GM23338 (cell line): Measurements from ENCODE around the gene KIAA1328. TPM values are rescaled to one million over a fixed set of nuclear protein-coding genes. Genes with fewer than 3 reads are reported as not detected.

Experiments used
- ATAC-seq: fragments of 200-7000 bp; cut with Tn5 transposase; 3 replicates; pipeline ENCODE4 v1.9.1; 2020
- DNase-seq: peaks from one replicate; pipeline ENCODE4 v3.0.0-alpha.2; 2015; ENCODE audit warnings: low spot score
- H2AFZ ChIP-seq: fragments of 200-600 bp; sonication (generic); 2 replicates; pipeline ENCODE4 v1.8.0; 2016; ENCODE audit warnings: antibody characterized with exemption, mild to moderate bottlenecking, moderate library complexity
- H3F3A ChIP-seq: fragments of 200-600 bp; sonication (generic); replicated peaks from 2 replicates; pipeline ENCODE4 v1.8.0; 2017; ENCODE audit warnings: antibody characterized with exemption, mixed run types, low read depth
- H3K27ac ChIP-seq: fragments of 200-600 bp; sonication (generic); 2 replicates; pipeline ENCODE4 v1.6.1; 2016; ENCODE audit warnings: low read depth
- H3K27me3 ChIP-seq: fragments of 200-600 bp; sonication (generic); 2 replicates; pipeline ENCODE4 v1.8.0; 2016; ENCODE audit warnings: mild to moderate bottlenecking, mixed run types, moderate library complexity; ENCODE audit not compliant: insufficient read depth
- H3K36me3 ChIP-seq: fragments of 200-600 bp; sonication (generic); 2 replicates; pipeline ENCODE4 v1.8.0; 2016; ENCODE audit warnings: mild to moderate bottlenecking; ENCODE audit not compliant: insufficient read depth
- H3K4me1 ChIP-seq: fragments of 200-600 bp; sonication (generic); 2 replicates; pipeline ENCODE4 v1.8.0; 2016; ENCODE audit warnings: mild to moderate bottlenecking, moderate library complexity; ENCODE audit not compliant: insufficient read depth
- H3K4me2 ChIP-seq: fragments of 200-600 bp; sonication (generic); 2 replicates; pipeline ENCODE4 v1.7.1; 2017; ENCODE audit warnings: mixed run types
- H3K4me3 ChIP-seq: fragments of 200-600 bp; sonication (generic); 2 replicates; pipeline ENCODE4 v1.6.1; 2016; ENCODE audit warnings: mixed run types
- H3K79me2 ChIP-seq: fragments of 200-600 bp; sonication (generic); replicated peaks from 2 replicates; pipeline ENCODE4 v1.8.0; 2017; ENCODE audit warnings: mild to moderate bottlenecking; ENCODE audit not compliant: insufficient read depth
- H3K9me2 ChIP-seq: fragments of 200-600 bp; sonication (generic); 2 replicates; pipeline ENCODE4 v1.8.0; 2017; ENCODE audit not compliant: insufficient read depth
- H4K20me1 ChIP-seq: fragments of 200-600 bp; sonication (generic); replicated peaks from 2 replicates; pipeline ENCODE4 v1.8.0; 2017; ENCODE audit warnings: mild to moderate bottlenecking; ENCODE audit not compliant: insufficient read depth
- H3K27ac Mint-ChIP-seq: 2 replicates; pipeline ENCODE4 v1.8.0; 2020; ENCODE audit warnings: inconsistent platforms, mild to moderate bottlenecking, moderate library complexity, mixed read lengths
- H3K27me3 Mint-ChIP-seq: 3 replicates; pipeline ENCODE4 v1.8.0; 2022; ENCODE audit warnings: low read depth, mild to moderate bottlenecking, moderate library complexity, mixed read lengths, inconsistent platforms; ENCODE audit not compliant: insufficient read depth, poor library complexity
- H3K36me3 Mint-ChIP-seq: 3 replicates; pipeline ENCODE4 v1.8.0; 2021; ENCODE audit warnings: low read depth, mild to moderate bottlenecking, inconsistent platforms, moderate library complexity, mixed read lengths
- H3K4me1 Mint-ChIP-seq: 3 replicates; pipeline ENCODE4 v1.8.0; 2020; ENCODE audit warnings: mild to moderate bottlenecking, inconsistent platforms, mixed read lengths
- H3K4me3 Mint-ChIP-seq: 3 replicates; pipeline ENCODE4 v1.8.0; 2021; ENCODE audit warnings: moderate library complexity, mild to moderate bottlenecking, inconsistent platforms, mixed read lengths
- H3K9me3 Mint-ChIP-seq: 3 replicates; pipeline ENCODE4 v1.8.0; 2020; ENCODE audit warnings: moderate library complexity, mild to moderate bottlenecking, inconsistent platforms, mixed read lengths
- EZH2phosphoT487 ChIP-seq: fragments of 200-600 bp; sonication (generic); IDR thresholded peaks from one replicate; pipeline ENCODE4 v1.8.1; 2018; ENCODE audit warnings: antibody characterized with exemption; ENCODE audit not compliant: unreplicated experiment
- NANOG ChIP-seq: IDR thresholded peaks from 2 replicates; pipeline ENCODE4 v1.6.1; 2016; ENCODE audit warnings: antibody characterized with exemption, borderline replicate concordance
- POLR2AphosphoS5 ChIP-seq: IDR thresholded peaks from 2 replicates; pipeline ENCODE4 v1.6.1; 2016; ENCODE audit warnings: antibody characterized with exemption, low read depth
- STAT1 ChIP-seq: IDR thresholded peaks from one replicate; pipeline ENCODE4 v1.6.1; 2016; ENCODE audit warnings: antibody characterized with exemption; ENCODE audit not compliant: unreplicated experiment
- ZNF114 ChIP-seq: fragments of 250-450 bp; sonication (Bioruptor Pico); IDR thresholded peaks from 2 replicates; pipeline ENCODE4 v1.5.0; 2020; ENCODE audit warnings: mild to moderate bottlenecking, moderate library complexity
- ZNF331 ChIP-seq: fragments of 250-450 bp; sonication (Bioruptor Pico); IDR thresholded peaks from 2 replicates; pipeline ENCODE4 v1.5.0; 2020; ENCODE audit warnings: low read depth, mild to moderate bottlenecking, moderate library complexity
- polyA plus RNA-seq: library from polyadenylated mRNA; unstranded; fragments of >200 nt; fragmentation: Nextera tagmentation; extraction: Ambion mirVana; gene quantifications from 2 replicates; pipeline ENCODE4 v1.2.1, GENCODE V29; 2016
- total RNA-seq: library from RNA; depleted of rRNA; stranded (reverse); fragments of >200 nt; shearing (Covaris generic); gene quantifications from 2 replicates; pipeline ENCODE4 v1.2.3, GENCODE V29; 2014
- TF ChIP-seq, protein P1 (sequence below): IDR thresholded peaks from one replicate; pipeline ENCODE4 v1.6.1; 2018; ENCODE audit warnings: antibody characterized with exemption; ENCODE audit not compliant: unreplicated experiment
- TF ChIP-seq, protein P2 (sequence below), 2 experiments: fragments of 200-600 bp in 1 of 2; sonication (generic) in 1 of 2; conservative IDR thresholded peaks; 2 replicates each; pipeline versions ENCODE4 v1.5.1 to v1.6.1; 2016 to 2017; ENCODE audit warnings: antibody characterized with exemption in 2 of 2, low read depth in 2 of 2, mild to moderate bottlenecking in 2 of 2, moderate library complexity in 1 of 2

The KIAA1328 gene
- total and polyA plus RNA-seq, 2 experiments from 2014 or later, result 5.2 to 8.4 TPM

DNA sequence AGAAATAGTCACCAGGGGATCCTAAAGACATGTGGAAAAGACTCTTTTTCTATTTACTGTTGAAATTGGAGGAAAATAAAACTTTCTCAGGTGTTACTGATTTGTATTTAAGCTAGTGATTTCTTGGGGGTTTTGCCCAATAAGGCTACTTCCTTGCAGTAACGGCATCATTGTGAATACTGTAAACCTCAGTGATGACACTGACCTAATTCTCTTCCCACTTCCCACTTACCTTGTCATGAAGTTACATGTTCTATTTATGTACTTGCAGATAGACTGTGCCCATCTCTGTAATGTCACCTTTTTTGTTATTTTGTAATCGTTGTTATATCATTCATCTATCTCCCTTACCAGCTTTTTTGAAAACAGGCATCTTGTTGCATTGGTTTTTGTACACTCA, 134.5 kb downstream of the KIAA1328 start:
- Histone ChIP-seq H3K79me2 (no peaks in the 10 kb centered on the region), H3K27ac (no peak overlapping the region), H3K9me2 (no peaks in the 10 kb centered on the region), H3K36me3 (0 out of 2 replicates have a peak, but pooled peaks cover 4% of the 10 kb centered on the region), H3K4me1 (0 out of 2 replicates have a peak, but pooled peaks cover 9% of the 10 kb centered on the region), H3K4me2 (no peak overlapping the region), H3K27me3 (no peaks in the 10 kb centered on the region), H3F3A (no peaks in the 10 kb centered on the region), H4K20me1 (no peaks in the 10 kb centered on the region), H2AFZ (no peak overlapping the region), H3K4me3 (no peak overlapping the region)
- peaks cover 15% of the 10 kb centered on the region for H3K9me3 Mint-ChIP-seq
- H3K4me1 Mint-ChIP-seq, result peaks cover 13% of the 10 kb centered on the region
- TF ChIP-seq, protein P1, sequence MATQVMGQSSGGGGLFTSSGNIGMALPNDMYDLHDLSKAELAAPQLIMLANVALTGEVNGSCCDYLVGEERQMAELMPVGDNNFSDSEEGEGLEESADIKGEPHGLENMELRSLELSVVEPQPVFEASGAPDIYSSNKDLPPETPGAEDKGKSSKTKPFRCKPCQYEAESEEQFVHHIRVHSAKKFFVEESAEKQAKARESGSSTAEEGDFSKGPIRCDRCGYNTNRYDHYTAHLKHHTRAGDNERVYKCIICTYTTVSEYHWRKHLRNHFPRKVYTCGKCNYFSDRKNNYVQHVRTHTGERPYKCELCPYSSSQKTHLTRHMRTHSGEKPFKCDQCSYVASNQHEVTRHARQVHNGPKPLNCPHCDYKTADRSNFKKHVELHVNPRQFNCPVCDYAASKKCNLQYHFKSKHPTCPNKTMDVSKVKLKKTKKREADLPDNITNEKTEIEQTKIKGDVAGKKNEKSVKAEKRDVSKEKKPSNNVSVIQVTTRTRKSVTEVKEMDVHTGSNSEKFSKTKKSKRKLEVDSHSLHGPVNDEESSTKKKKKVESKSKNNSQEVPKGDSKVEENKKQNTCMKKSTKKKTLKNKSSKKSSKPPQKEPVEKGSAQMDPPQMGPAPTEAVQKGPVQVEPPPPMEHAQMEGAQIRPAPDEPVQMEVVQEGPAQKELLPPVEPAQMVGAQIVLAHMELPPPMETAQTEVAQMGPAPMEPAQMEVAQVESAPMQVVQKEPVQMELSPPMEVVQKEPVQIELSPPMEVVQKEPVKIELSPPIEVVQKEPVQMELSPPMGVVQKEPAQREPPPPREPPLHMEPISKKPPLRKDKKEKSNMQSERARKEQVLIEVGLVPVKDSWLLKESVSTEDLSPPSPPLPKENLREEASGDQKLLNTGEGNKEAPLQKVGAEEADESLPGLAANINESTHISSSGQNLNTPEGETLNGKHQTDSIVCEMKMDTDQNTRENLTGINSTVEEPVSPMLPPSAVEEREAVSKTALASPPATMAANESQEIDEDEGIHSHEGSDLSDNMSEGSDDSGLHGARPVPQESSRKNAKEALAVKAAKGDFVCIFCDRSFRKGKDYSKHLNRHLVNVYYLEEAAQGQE, result no peak
- TF ChIP-seq NANOG, result no peak
- no peak for ATAC-seq
- no peak overlapping the region for H3K27ac Mint-ChIP-seq
- no peak for DNase-seq
- peaks cover 40% of the 10 kb centered on the region for H3K36me3 Mint-ChIP-seq
- H3K27me3 Mint-ChIP-seq, result no peaks in the 10 kb centered on the region
- no peak overlapping the region for H3K4me3 Mint-ChIP-seq

DNA sequence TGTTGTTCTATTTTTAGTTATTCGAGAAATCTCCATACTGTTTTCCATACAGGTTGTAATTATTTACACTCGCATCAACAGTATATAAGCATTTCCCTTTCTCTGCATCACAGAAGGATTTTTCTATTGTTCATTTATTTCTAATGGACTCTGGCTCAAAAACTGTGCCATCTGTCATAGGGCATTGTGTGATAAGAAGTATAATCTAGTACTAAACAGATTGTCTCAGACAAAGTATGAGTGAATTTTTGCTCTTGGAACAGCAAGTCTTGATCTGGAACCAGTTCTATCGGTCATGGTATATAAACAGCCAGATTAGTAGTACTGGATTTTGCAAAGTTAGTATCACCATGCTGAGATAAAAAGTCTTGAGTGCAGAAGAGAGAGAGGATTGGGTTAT, 145.8 kb downstream of the KIAA1328 start:
- H3K4me1 Mint-ChIP-seq, result no peaks in the 10 kb centered on the region
- no peak overlapping the region for H3K27ac Mint-ChIP-seq
- H3K36me3 Mint-ChIP-seq, result peaks cover 5% of the 10 kb centered on the region; the same call in 1 of the 3 replicates
- TF ChIP-seq ZNF331 (CRISPR knock-in tag), result no peak
- TF ChIP-seq, protein P2, sequence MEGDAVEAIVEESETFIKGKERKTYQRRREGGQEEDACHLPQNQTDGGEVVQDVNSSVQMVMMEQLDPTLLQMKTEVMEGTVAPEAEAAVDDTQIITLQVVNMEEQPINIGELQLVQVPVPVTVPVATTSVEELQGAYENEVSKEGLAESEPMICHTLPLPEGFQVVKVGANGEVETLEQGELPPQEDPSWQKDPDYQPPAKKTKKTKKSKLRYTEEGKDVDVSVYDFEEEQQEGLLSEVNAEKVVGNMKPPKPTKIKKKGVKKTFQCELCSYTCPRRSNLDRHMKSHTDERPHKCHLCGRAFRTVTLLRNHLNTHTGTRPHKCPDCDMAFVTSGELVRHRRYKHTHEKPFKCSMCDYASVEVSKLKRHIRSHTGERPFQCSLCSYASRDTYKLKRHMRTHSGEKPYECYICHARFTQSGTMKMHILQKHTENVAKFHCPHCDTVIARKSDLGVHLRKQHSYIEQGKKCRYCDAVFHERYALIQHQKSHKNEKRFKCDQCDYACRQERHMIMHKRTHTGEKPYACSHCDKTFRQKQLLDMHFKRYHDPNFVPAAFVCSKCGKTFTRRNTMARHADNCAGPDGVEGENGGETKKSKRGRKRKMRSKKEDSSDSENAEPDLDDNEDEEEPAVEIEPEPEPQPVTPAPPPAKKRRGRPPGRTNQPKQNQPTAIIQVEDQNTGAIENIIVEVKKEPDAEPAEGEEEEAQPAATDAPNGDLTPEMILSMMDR (conservative IDR thresholded peaks at IDR 0.05; ENCODE audit: low read depth in 2 of 2), result no peak
- TF ChIP-seq POLR2AphosphoS5, result no peak
- TF ChIP-seq STAT1, result no peak
- TF ChIP-seq, protein P1, result no peak
- no peak for TF ChIP-seq ZNF114
- no peak for TF ChIP-seq EZH2phosphoT487

More for the DNA sequence above, 145.8 kb downstream of the KIAA1328 start:
- Histone ChIP-seq H3K27ac (no peak overlapping the region), H3K27me3 (no peaks in the 10 kb centered on the region), H3K36me3 (no peaks in the 10 kb centered on the region), H3F3A (no peaks in the 10 kb centered on the region), H3K4me3 (no peak overlapping the region), H2AFZ (no peak overlapping the region), H4K20me1 (no peaks in the 10 kb centered on the region), H3K4me2 (no peak overlapping the region), H3K4me1 (no peaks in the 10 kb centered on the region), H3K79me2 (no peaks in the 10 kb centered on the region), H3K9me2 (peaks cover 4% of the 10 kb centered on the region; the same call in 1 of the 2 replicates)
- ATAC-seq, result no peak
- no peaks in the 10 kb centered on the region for H3K27me3 Mint-ChIP-seq
- H3K4me3 Mint-ChIP-seq, result no peak overlapping the region
- peaks cover 18% of the 10 kb centered on the region for H3K9me3 Mint-ChIP-seq
- no peak for DNase-seq
